ENCODE data around the gene CDYL2. TPM values are rescaled to one million over a fixed set of nuclear protein-coding genes. Genes with fewer than 3 reads are reported as not detected.
"Not testable (repeated sequence)": the region's sequence is repeated elsewhere in the genome, so short reads cannot be mapped to it uniquely, and the experiment has no call there.

Gene CDYL2, protein sequence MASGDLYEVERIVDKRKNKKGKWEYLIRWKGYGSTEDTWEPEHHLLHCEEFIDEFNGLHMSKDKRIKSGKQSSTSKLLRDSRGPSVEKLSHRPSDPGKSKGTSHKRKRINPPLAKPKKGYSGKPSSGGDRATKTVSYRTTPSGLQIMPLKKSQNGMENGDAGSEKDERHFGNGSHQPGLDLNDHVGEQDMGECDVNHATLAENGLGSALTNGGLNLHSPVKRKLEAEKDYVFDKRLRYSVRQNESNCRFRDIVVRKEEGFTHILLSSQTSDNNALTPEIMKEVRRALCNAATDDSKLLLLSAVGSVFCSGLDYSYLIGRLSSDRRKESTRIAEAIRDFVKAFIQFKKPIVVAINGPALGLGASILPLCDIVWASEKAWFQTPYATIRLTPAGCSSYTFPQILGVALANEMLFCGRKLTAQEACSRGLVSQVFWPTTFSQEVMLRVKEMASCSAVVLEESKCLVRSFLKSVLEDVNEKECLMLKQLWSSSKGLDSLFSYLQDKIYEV
- total RNA-seq, result 118 and 125 TPM in 2 replicates

GRCh38 chr16:80804526-80805383, at the start of gene CDYL2:
TSS of gene CDYL2 (minus strand) at chr16:80804598. CDS start at chr16:80804173, 425 bp downstream.
- intact Hi-C loops (cut with micrococcal nuclease), result loop anchor here (5.0 to 10.0 kb wide), 3 partner anchors 62 to 1530 kb away; no protein-coding TSS in a partner anchor

- intact Hi-C loops (cut with micrococcal nuclease), result loop anchor here (1.0 kb wide), 1 partner anchor 325 kb away; no protein-coding TSS in a partner anchor
Observed at GRCh38 chr16:80852261-80852872, 48.0 kb upstream of the CDYL2 start.

DNA sequence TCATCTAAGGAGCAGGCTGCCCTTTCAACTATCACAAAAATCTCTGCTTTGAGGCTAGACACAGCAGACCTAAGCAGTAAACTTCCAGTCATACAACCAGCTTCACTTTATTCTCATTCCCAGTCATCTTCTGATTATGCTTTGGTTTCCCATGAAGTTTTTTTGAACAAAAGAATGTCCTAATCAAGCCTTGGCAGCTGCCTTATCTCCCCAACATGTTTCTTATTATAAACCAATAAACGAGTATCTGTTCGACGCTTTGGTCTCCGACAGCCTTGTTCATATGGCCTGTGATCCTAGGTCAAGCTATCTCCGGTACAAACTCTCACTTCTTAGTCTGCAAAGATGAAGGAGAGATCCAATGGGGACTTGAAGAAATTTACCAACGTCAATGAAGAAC, 47.4 kb upstream of the CDYL2 start:
- intact Hi-C loops (cut with micrococcal nuclease), result loop anchor here (1.0 kb wide), 1 partner anchor 325 kb away; no protein-coding TSS in a partner anchor

- intact Hi-C loops (cut with micrococcal nuclease), result no loop called here
Observed at GRCh38 chr16:80850757-80851156, 46.4 kb upstream of the CDYL2 start.

DNA sequence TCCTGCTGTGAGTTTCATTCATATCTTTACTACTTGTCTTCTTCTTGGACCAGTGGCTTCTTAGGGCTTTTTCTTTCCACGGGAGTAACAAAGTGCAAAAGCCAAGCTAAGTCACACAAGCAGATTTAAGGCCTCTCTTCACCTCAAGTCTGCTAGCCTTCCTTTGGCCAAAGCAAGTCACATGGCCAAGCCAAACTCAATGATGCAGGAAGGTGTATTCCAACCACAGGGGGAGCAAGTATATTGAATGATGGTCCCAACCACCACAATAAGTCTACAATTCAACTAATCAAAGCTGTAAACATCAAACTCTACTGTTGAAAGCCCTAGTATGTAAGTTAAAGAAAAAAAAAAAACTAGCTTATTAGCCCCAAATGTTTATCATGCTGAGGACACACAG, 44.5 kb upstream of the CDYL2 start:
- intact Hi-C loops (cut with micrococcal nuclease), result no loop called here

GRCh38 chr16:80846680-80847079, 42.3 kb upstream of the CDYL2 start:
- intact Hi-C loops (cut with micrococcal nuclease), result no loop called here

- intact Hi-C loops (cut with micrococcal nuclease), result no loop called here
Observed at GRCh38 chr16:80846275-80846674, 41.9 kb upstream of the CDYL2 start.

DNA sequence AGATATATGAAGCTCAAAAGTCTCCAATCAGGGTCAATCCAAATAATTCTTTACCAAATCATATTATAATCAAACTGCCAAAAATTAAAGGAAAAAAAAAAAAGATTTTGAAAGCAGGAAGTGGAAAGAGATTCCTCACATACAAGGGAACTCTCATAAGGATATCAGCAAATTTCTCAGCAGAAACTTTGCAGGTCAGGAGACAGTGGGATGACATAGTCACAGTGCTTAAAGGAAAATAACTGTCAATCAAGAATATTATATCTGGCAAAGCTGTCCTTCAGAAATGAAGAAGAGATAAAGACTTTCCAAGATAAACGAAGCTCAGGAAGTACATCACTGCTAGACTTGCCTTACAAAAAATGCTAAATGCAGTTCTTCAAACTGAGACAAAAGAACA, 40.0 kb upstream of the CDYL2 start:
- intact Hi-C loops (cut with micrococcal nuclease), result no loop called here

GRCh38 chr16:80841231-80841630, 36.8 kb upstream of the CDYL2 start:
- intact Hi-C loops (cut with micrococcal nuclease), result no loop called here

- intact Hi-C loops (cut with micrococcal nuclease), result no loop called here
Observed at GRCh38 chr16:80837533-80838147, 33.2 kb upstream of the CDYL2 start.

DNA sequence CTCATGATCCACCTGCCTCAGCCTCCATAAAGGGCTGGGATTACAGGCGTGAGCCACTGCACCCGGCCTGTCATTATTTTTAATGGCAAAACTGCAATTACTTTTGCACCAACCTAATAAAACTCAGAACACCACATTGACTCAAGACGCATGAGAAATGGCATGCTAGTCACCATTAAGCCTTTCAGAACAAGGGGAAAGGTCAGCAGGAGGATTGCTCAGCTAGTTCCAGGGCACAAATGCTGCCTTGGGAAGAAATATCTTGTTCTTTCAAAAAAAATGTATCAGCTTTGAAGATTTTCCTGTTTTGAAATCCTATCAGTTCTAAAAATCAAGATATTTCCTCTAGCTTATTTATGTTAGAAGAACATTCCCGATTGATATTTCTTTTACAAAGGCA, 32.4 kb upstream of the CDYL2 start:
- intact Hi-C loops (cut with micrococcal nuclease), result no loop called here

GRCh38 chr16:80836202-80836601, 31.8 kb upstream of the CDYL2 start:
- intact Hi-C loops (cut with micrococcal nuclease), result no loop called here

- intact Hi-C loops (cut with micrococcal nuclease), result no loop called here
Observed at GRCh38 chr16:80831039-80831438, 26.6 kb upstream of the CDYL2 start.

- intact Hi-C loops (cut with micrococcal nuclease), result no loop called here
Observed at GRCh38 chr16:80828495-80828894, 24.1 kb upstream of the CDYL2 start.

- intact Hi-C loops (cut with micrococcal nuclease), result no loop called here
Observed at GRCh38 chr16:80827007-80827406, 22.6 kb upstream of the CDYL2 start.

GRCh38 chr16:80825365-80825758, 21.0 kb upstream of the CDYL2 start:
- intact Hi-C loops (cut with micrococcal nuclease), result loop anchor here (2.0 kb wide), 1 partner anchor 169 kb away; no protein-coding TSS in a partner anchor

DNA sequence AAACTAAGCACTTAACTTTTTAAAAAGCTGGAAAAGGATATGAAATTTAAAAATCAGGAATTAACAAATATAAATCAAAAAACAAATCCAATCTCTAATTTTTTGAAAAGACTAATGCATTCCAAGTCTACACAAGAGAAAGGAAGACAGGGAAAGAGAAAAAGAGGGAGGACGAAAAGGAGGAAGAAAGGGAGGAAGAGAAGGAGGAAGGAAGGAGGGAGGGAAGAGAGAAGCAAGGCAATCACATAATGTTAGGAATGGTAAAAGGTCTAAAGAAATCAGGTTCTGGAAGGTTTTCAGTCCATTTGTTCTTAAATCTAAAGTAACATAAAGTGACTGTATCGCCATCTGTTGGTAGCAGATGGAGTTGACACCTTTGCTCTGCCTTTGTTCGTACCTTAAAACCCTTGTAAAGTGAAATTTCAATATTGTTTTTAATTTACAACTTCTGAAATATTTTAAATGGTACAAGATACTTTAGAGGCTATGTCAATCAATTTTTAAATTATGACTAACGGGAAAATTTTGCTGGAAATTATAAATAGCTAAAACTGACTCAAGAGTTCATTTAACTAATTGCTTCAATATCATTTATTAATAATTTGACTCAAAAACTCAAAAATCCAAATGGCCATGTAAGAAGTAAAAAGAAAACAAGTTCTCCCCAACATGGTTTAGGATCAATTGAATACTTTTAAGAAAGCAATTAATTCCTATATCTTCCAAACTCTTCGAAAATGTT, 20.4 kb upstream of the CDYL2 start:
- intact Hi-C loops (cut with micrococcal nuclease), result loop anchor here (1.0 to 2.0 kb wide), 5 partner anchors 17 to 297 kb away; partner anchors contain the start of gene DYNLRB2

- intact Hi-C loops (cut with micrococcal nuclease), result no loop called here
Observed at GRCh38 chr16:80819988-80820387, 15.6 kb upstream of the CDYL2 start.

DNA sequence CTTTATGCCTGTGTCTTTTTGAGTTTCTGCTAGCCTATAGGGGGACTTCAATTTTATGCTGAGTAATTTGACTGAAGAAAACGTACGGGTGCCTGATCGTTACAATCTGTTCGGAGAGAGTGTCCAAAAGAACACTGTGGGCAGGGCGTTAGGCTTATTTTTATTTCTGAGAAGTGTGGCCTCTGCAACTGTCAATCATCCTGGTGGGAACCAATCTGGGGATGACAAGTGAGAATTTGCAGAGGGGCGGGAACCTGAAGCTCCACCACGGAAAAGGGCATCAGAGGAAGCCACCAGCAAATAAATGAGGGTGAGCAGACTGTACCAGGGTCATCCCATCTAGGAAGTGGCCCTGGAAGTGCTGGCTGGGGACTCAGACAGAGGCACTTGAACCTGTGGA, 12.0 kb upstream of the CDYL2 start:
- intact Hi-C loops (cut with micrococcal nuclease), result no loop called here

DNA sequence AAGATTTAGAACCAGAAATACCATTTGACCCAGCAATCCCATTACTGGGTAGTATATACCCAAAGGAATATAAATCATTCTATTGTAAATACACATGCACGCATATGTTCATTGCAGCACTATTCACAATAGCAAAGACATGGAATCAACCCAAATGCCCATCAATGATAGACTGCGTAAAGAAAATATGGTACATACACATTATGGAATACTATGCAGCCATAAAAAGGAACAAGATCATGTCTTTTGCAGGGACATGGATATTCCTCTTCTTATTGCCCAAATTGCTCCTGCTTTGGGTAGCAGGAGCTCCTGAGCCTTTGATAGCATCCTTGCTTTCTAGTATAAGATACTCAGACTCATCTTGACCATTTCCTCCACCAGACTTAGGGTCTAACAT, 10.9 kb upstream of the CDYL2 start:
- intact Hi-C loops (cut with micrococcal nuclease), result not testable (repeated sequence)

Data from T-helper 1 cell treated with Interleukin-12 subunit alpha and Interleukin-12 subunit beta and Interleukin-4 antibody, amounts not matched to agents 30 ng/mL and 1 ng/mL, for 36 hours (primary cell).